Activated T-cell treated with anti-CD3 and anti-CD28 coated beads, Interleukin-2, amount 50 U/mL, for 24 hours (primary cell): ENCODE results near the gene NMRK2.
"Not testable (repeated sequence)": the region's sequence is repeated elsewhere in the genome, so short reads cannot be mapped to it uniquely, and the experiment has no call there.

Experiments used
- DNase-seq: peaks from one replicate; pipeline ENCODE4 v3.0.0-alpha.2; 2020
- H3K27ac Mint-ChIP-seq: 2 replicates; pipeline ENCODE4 v1.8.0; 2020; ENCODE audit warnings: mild to moderate bottlenecking, mixed read lengths
- H3K27me3 Mint-ChIP-seq: 2 replicates; pipeline ENCODE4 v1.8.0; 2020; ENCODE audit warnings: mixed read lengths
- H3K36me3 Mint-ChIP-seq: 2 replicates; pipeline ENCODE4 v1.8.0; 2020; ENCODE audit warnings: low read depth, mixed read lengths
- H3K4me1 Mint-ChIP-seq: 2 replicates; pipeline ENCODE4 v1.8.0; 2020; ENCODE audit warnings: low read depth, mixed read lengths
- H3K4me3 Mint-ChIP-seq: 2 replicates; pipeline ENCODE4 v1.8.0; 2020; ENCODE audit warnings: mild to moderate bottlenecking, moderate library complexity, mixed read lengths
- H3K9me3 Mint-ChIP-seq: 2 replicates; pipeline ENCODE4 v1.8.0; 2020; ENCODE audit warnings: mixed read lengths

NMRK2 gene, protein sequence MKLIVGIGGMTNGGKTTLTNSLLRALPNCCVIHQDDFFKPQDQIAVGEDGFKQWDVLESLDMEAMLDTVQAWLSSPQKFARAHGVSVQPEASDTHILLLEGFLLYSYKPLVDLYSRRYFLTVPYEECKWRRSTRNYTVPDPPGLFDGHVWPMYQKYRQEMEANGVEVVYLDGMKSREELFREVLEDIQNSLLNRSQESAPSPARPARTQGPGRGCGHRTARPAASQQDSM

DNA sequence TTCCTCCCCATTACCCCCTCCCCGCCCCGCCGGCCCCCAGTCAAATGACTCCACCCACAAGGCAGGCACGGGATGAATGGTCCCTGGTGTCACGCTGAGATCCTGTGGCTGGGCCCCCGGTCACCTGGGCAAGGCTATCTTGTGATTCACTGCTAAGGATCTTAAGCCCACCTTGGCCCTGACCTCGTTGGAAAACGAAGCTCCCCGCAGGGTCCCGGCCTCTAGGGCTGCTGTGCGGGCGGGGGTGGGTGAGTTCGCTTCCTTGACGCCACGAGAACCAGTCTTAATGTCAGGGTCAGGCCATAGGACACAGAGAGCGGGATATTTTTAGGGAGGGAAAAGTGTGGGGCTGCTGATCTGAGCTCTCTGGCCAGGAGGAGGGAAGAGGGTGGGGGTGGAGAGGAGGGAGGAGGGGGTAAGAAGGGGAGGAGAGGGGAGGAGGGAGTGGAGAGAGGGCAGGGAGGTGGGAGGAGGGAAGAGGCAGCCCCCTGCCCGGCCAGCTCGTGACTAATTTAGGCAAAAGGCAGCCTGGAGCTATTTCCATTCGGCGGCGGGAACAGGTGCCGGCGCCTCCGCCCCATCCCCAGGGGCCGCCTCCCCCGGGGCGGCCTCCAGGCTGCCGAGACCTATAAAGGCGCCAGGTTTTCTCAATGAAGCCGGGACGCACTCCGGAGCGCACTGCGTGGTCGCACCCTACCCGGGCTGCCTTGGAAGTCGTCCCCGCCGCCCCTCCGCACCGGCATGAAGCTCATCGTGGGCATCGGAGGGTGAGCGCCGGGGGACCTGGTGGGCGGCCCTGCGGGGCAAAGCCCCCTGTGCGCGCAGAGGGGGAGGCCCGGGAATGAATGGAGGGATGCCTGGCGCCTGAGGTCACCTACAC, at the start of gene NMRK2:
NMRK2 (plus strand) TSS at position 139 of the 880 bp plus-strand sequence; CDS start at position 742, 603 bp downstream.
- H3K4me3 Mint-ChIP-seq: no peak within 1 kb of the TSS
- H3K9me3 Mint-ChIP-seq: no peaks in the 10 kb centered on the region
- no peak for DNase-seq
- peaks cover 26% of the 10 kb centered on the region for H3K27me3 Mint-ChIP-seq
- H3K36me3 Mint-ChIP-seq: no peaks in the 10 kb centered on the region
- no peak within 1 kb of the TSS for H3K27ac Mint-ChIP-seq
- H3K4me1 Mint-ChIP-seq: peaks cover 1% of the 10 kb centered on the region

DNA sequence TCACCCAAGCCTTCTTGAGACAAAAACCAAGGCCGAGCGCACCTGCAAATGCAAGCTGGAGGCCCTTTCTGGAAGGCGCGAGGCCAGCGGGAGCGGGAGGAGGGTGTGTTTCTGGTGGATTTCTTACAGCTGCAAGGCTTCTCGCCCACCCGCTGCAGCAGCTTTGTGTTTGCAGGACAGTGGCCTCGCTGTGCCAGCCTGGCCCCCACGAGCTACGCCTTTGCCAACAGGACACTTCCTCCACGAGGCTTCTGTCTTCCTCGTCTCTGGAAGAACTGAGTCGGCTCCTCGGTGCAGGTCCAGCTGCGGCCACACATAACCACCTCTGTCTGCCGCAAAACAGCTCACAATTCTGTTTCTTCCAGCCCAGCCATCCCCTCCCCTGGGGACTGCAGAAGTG, 42.3 kb upstream of the NMRK2 start:
- Mint-ChIP-seq H3K4me3 (no peak overlapping the region), H3K36me3 (no peaks in the 10 kb centered on the region), H3K4me1 (no peaks in the 10 kb centered on the region), H3K9me3 (no peaks in the 10 kb centered on the region), H3K27me3 (no peaks in the 10 kb centered on the region), H3K27ac (no peak overlapping the region)
- no peak for DNase-seq

DNA sequence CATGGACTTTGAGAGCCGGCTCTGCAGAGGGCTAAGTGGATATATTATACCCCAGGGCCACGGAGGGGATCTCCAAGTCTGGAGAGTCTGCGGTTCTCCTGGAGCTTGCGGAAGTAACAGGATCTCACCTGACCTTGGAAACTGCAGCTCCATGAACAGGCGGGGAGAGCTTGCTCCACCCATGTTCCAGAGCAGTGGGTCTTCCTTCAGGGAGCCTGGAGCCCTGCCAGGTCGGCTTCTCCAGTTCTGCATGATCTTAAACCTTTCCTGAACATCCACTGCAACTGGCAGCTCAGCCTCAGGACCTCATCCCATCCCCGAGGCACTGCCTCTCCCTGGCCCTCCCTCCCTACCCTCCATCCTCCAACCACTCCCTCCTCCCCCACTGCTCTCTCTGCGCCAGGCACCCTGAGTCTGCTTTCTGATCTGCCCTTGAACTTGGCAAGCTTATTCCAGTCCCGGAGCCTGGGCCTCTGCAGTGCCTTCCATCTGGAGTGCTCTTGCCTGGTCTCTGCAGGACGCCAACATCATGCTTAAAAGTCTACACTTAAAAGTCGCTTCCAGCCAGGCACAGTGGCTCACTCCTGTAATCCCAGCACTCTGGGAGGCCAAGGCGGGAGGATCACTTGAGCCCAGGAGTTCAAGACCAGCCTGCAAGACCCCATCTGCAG, 39.2 kb upstream of the NMRK2 start:
- peaks cover 4% of the 10 kb centered on the region for H3K4me1 Mint-ChIP-seq
- no peak for DNase-seq
- H3K4me3 Mint-ChIP-seq: no peak overlapping the region
- H3K27ac Mint-ChIP-seq: no peak overlapping the region
- H3K27me3 Mint-ChIP-seq: no peaks in the 10 kb centered on the region
- no peaks in the 10 kb centered on the region for H3K36me3 Mint-ChIP-seq
- no peaks in the 10 kb centered on the region for H3K9me3 Mint-ChIP-seq

DNA sequence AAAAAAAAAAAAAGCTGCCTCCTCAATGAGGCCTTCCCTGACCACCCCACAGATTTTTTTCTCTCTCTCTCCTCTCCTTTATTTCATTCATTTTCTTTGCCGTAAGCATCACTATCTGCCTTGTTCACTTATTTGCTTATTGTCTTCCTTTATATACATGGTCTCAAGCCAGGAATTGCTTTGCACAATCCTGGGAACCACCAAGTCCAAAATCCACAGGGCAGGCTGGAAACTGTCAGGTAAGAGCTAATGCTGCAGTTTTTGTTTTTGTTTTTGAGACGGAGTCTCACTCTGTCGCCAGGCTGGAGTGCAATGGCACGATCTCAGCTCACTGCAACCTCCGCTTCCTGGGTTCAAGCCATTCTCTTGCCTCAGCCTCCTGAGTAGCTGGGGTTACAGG, 37.9 kb upstream of the NMRK2 start:
- not testable (repeated sequence) for H3K4me3 Mint-ChIP-seq, H3K27me3 Mint-ChIP-seq, DNase-seq, H3K36me3 Mint-ChIP-seq, H3K27ac Mint-ChIP-seq, H3K4me1 Mint-ChIP-seq, H3K9me3 Mint-ChIP-seq

DNA sequence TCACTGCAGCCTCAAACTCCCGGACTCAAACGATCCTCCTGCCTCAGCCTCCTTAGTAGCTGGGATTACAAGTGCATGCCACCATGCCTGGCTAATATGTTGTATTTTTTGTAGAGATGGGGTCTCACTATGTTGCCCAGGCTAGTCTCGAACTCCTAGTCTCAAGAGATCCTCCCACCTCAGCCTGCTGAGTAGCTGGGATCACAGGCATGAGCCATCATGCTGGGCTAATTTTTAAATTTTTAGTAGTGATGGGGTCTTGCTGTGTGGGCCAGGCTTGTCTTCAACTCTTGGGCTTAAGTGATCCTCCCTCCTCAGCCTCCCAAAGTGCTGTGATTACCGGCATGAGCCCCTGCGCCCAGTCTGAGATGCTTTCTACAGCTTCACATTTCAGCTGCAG, 37.1 kb upstream of the NMRK2 start:
- Mint-ChIP-seq H3K4me1 (peaks cover 4% of the 10 kb centered on the region), H3K27me3 (no peaks in the 10 kb centered on the region), H3K36me3 (no peaks in the 10 kb centered on the region), H3K9me3 (peaks cover 3% of the 10 kb centered on the region), H3K4me3 (no peak overlapping the region), H3K27ac (no peak overlapping the region)
- no peak for DNase-seq

DNA sequence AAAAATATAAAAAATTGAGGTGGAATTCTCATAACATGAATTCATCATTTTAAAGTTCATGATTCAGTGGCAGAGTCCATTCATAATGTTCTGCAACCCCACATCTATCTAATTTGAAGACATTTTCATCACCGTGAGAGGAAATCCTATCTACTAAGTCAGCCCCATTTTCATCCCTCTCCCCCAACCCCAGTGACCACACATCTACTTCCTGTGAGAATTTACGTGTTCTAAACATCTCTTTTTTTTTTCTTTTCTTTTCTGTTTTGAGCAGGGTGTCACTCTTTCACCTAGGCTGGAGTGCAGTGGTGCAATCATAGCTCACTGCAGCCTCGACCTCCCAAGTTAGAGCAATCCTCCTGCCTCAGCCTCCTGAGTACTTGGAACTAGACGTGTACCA, 34.9 kb upstream of the NMRK2 start:
- H3K4me1 Mint-ChIP-seq: peaks cover 4% of the 10 kb centered on the region
- H3K4me3 Mint-ChIP-seq: no peak overlapping the region
- no peaks in the 10 kb centered on the region for H3K27me3 Mint-ChIP-seq
- no peaks in the 10 kb centered on the region for H3K36me3 Mint-ChIP-seq
- H3K27ac Mint-ChIP-seq: no peak overlapping the region
- peaks cover 3% of the 10 kb centered on the region for H3K9me3 Mint-ChIP-seq
- DNase-seq: no peak

DNA sequence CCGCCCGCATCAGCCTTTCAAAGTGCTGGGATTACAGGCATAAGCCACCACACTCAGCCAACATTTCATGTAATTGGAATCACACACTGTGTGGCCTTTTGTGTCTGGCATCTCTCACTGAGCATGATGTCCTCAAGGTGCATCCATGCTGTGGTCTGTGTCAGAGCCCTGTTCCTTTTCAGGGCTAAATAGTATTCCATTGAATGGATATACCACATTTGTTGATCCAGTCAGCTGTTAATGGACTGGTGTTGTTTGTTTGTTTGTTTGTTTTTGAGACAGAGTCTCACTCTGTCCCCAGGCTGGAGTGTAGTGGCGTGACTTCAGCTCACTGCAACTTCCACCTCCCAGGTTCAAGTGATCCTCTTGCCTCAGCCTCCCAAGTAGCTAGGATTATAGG, 34.4 kb upstream of the NMRK2 start:
- no peak for DNase-seq
- Mint-ChIP-seq H3K4me1 (peaks cover 4% of the 10 kb centered on the region), H3K27me3 (no peaks in the 10 kb centered on the region), H3K36me3 (no peaks in the 10 kb centered on the region), H3K27ac (no peak overlapping the region), H3K4me3 (no peak overlapping the region), H3K9me3 (peaks cover 3% of the 10 kb centered on the region)

DNA sequence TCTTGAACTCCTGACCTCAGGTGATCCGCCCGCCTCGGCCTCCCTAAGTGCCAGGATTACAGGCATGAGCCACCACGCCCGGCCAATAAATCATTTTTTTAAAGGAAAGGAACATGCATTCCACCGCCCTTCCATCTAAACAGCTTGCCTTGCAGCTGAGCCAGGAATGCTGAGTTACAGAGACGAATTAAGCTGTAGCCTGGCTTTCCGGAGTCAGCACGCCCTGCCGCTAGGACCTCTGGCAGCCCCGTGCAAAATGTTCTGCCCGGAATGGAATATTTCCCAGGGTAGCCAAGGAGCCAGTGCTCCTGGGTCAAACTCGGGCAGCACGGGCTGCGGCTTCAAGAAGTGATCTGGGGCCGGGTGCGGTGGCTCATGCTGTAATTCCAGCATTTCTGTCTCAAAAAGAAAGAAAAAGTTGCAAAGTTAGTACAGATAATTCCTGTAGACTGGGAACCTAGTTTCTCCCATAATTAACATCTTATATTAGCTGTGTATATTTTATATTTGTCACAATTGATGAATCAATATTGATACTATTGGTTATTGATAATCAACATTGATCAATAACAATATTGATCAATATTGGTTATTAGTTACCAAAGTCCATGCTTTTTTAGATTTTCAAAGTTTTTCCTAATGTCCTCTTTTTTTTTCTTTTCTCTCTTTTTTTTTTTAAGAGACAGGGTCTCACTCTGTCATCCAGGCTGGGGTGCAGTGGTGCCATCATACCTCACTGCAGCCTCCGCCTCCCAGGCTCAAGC, 33.2 kb upstream of the NMRK2 start:
- Mint-ChIP-seq H3K4me1 (peaks cover 4% of the 10 kb centered on the region), H3K36me3 (no peaks in the 10 kb centered on the region), H3K9me3 (peaks cover 3% of the 10 kb centered on the region), H3K27me3 (no peaks in the 10 kb centered on the region), H3K27ac (no peak overlapping the region), H3K4me3 (no peak overlapping the region)
- DNase-seq: no peak

DNA sequence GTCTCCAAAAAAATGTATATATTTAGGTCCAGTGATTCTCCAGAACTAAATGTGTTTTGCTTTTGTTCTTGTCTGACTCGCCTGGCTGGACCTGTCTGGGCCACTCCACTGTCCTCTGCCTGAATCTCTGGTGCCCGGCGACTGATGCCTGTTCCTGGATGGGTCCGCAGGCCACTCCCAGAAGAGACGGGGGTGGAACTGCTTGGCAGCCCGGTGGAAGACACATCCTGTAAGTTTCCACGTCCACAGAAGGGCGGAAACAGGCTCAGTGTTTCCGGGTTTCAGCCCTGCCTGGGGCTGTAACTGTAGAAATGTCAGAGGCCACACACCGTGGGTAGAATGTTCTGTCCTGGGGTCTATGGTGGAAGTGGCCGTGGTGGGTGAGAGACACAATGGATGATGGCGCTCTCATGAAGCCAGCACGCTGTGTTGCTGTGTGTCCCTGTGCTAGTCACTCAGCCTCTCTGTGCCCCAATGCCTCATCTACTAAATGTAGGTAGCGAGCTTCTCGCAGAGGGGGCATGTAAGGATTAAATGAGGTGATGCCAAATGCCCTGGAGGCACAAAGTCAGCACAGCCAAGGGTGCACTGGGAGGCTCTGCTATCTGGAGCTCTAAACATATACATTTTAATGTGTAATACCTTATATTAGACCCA, 30.4 kb upstream of the NMRK2 start:
- Mint-ChIP-seq H3K4me1 (peaks cover 4% of the 10 kb centered on the region), H3K9me3 (peaks cover 3% of the 10 kb centered on the region), H3K27me3 (no peaks in the 10 kb centered on the region), H3K36me3 (no peaks in the 10 kb centered on the region), H3K27ac (no peak overlapping the region), H3K4me3 (no peak overlapping the region)
- DNase-seq: no peak

DNA sequence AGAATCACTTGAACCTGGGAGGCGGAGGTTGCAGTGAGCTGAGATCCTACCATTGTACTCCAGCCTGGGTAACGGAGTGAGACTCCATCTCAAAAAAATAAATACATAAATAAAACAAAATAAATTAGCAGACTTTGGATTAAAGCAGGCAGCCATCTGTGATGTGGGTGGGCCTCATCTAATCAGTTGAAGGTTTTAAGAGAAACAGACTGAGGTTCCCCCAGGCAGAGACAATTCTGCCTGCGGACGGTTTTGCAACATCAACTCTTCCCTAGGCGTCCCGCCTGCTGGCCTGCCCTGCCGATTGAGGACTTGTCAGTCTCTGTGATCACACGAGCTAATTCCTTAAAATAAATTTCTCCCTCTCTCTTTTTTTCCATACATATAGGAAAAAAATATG, 28.6 kb upstream of the NMRK2 start:
- no peak overlapping the region for H3K27ac Mint-ChIP-seq
- H3K9me3 Mint-ChIP-seq: no peaks in the 10 kb centered on the region
- H3K27me3 Mint-ChIP-seq: no peaks in the 10 kb centered on the region
- H3K4me1 Mint-ChIP-seq: no peaks in the 10 kb centered on the region
- H3K36me3 Mint-ChIP-seq: no peaks in the 10 kb centered on the region
- H3K4me3 Mint-ChIP-seq: no peak overlapping the region
- DNase-seq: no peak

DNA sequence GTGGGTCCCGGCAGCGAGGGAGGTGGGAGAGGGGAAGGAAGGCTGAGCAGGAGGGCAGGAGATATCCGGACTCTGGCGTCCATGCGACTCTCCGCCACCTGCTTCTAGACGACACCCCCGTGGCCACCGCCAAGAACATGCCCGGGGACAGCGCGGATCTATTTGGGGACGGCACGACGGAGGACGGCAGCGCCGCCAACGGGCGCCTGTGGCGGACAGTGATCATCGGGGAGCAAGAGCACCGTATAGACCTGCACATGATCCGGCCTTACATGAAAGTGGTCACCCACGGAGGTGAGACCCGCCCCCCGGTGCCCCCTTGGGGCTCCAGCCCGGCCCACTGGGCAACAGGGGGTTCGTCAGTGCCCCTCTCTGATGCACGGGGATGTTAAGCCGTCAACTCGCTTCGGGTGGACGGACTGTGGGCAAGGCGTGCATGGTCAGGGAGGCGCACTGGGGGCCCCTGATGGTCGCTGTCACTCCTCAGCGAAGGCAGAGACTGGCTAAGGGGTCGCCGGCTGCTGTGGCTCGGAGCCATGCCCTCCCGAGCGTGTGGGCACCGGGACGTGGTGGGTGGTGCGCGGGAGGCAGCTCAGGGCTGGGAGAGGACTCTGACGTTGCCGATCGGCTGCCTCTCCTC, 25.1 kb upstream of the NMRK2 start:
- H3K27me3 Mint-ChIP-seq: no peaks in the 10 kb centered on the region

DNA sequence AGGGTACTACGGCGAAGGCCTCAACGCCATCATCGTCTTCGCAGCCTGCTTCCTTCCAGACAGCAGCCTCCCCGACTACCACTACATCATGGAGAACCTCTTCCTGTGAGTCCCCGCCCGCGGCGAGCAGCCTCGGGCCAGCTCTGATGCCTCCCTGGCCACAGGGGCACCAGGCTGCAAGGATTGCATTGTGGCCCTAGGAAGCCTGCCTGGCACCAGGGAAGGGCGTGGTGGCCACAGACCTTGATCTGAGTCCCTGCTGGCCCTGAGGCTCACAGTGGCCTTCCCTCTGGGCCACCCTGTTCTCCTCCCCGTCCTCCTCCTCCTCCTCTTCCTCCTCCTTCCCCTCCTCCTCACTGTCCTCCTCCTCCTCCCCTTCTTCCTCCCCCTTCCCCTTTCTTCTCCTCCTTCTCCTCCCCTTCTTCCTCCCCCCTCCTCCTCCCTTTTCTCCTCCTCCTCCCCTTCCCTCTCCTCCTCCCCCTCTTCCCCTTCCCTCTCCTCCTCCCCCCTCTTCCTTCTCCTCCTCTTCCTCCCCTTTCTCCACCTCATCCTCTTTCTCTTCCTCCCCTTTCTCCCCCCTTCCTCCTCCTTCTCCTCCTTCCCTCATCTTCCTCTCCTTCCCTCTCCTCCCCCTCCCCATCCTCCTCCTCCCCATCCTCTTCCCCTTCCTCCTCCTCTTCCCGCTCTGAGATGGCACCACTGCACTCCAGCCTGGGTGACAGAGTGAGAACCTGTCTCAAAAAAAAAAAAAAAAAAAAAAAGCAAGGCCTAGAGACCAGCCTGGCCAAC, 24.4 kb upstream of the NMRK2 start:
- no peaks in the 10 kb centered on the region for H3K27me3 Mint-ChIP-seq
- DNase-seq: no peak
- H3K9me3 Mint-ChIP-seq: no peaks in the 10 kb centered on the region
- H3K4me3 Mint-ChIP-seq: no peak overlapping the region
- H3K36me3 Mint-ChIP-seq: no peaks in the 10 kb centered on the region
- no peak overlapping the region for H3K27ac Mint-ChIP-seq
- H3K4me1 Mint-ChIP-seq: no peaks in the 10 kb centered on the region

More for the DNA sequence above, 25.1 kb upstream of the NMRK2 start:
- no peak for DNase-seq
- no peaks in the 10 kb centered on the region for H3K4me1 Mint-ChIP-seq
- H3K9me3 Mint-ChIP-seq: no peaks in the 10 kb centered on the region
- H3K27ac Mint-ChIP-seq: no peak overlapping the region
- H3K4me3 Mint-ChIP-seq: no peak overlapping the region
- H3K36me3 Mint-ChIP-seq: no peaks in the 10 kb centered on the region

DNA sequence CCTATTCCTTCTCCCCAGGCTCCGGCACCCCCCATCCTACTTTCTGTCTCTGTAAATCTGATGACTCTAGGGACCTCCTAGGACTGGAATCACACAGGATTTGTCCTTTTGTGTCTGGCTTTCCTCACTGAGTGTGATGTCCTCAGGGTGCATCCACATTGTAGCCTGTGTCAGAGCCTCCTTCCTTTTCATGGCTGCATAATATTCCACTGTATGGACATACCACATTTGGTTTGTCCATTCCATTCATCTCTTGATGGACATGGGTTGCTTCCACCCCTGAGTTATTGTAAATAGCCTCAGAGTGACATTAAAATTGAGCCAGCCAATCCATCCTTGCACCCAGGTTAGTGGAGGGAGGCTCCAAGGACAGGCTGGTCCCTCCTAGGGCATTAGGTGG, 22.8 kb upstream of the NMRK2 start:
- Mint-ChIP-seq H3K9me3 (no peaks in the 10 kb centered on the region), H3K4me1 (no peaks in the 10 kb centered on the region), H3K4me3 (no peak overlapping the region), H3K36me3 (no peaks in the 10 kb centered on the region), H3K27me3 (no peaks in the 10 kb centered on the region), H3K27ac (no peak overlapping the region)
- no peak for DNase-seq
